Measurements from ENCODE around the gene REG4. TPM values are rescaled to one million over a fixed set of nuclear protein-coding genes. Genes with fewer than 3 reads are reported as not detected.

REG4 gene
- total and polyA plus RNA-seq, 2 of the 13 experiments (the other 11 are each of a cell fraction or from before 2014, with no cell fraction given): not detected

GRCh38 chr1:119744598-119744942 lies 66.7 kb downstream of the REG4 start (continued):
- TF ChIP-seq, protein P1, sequence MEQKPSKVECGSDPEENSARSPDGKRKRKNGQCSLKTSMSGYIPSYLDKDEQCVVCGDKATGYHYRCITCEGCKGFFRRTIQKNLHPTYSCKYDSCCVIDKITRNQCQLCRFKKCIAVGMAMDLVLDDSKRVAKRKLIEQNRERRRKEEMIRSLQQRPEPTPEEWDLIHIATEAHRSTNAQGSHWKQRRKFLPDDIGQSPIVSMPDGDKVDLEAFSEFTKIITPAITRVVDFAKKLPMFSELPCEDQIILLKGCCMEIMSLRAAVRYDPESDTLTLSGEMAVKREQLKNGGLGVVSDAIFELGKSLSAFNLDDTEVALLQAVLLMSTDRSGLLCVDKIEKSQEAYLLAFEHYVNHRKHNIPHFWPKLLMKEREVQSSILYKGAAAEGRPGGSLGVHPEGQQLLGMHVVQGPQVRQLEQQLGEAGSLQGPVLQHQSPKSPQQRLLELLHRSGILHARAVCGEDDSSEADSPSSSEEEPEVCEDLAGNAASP (CRISPR knock-in tag; IDR thresholded peaks at IDR 0.05; ENCODE audit: borderline replicate concordance): no peak
- TF ChIP-seq NFKBIZ (CRISPR knock-in tag; IDR thresholded peaks at IDR 0.05) (no peak), SRSF9 (IDR thresholded peaks at IDR 0.05; ENCODE audit: borderline replicate concordance, insufficient read depth, low read depth, low read length, poor library complexity, severe bottlenecking) (no peak), ZBTB43 (CRISPR knock-in tag; conservative IDR thresholded peaks at IDR 0.05) (no peak), ZZZ3 (CRISPR knock-in tag; IDR thresholded peaks at IDR 0.05; ENCODE audit: borderline replicate concordance) (no peak), MATR3 (CRISPR knock-in tag; IDR thresholded peaks at IDR 0.05) (no peak), ZNF761 (CRISPR knock-in tag; conservative IDR thresholded peaks at IDR 0.05) (no peak)
- TF ChIP-seq, protein P2, sequence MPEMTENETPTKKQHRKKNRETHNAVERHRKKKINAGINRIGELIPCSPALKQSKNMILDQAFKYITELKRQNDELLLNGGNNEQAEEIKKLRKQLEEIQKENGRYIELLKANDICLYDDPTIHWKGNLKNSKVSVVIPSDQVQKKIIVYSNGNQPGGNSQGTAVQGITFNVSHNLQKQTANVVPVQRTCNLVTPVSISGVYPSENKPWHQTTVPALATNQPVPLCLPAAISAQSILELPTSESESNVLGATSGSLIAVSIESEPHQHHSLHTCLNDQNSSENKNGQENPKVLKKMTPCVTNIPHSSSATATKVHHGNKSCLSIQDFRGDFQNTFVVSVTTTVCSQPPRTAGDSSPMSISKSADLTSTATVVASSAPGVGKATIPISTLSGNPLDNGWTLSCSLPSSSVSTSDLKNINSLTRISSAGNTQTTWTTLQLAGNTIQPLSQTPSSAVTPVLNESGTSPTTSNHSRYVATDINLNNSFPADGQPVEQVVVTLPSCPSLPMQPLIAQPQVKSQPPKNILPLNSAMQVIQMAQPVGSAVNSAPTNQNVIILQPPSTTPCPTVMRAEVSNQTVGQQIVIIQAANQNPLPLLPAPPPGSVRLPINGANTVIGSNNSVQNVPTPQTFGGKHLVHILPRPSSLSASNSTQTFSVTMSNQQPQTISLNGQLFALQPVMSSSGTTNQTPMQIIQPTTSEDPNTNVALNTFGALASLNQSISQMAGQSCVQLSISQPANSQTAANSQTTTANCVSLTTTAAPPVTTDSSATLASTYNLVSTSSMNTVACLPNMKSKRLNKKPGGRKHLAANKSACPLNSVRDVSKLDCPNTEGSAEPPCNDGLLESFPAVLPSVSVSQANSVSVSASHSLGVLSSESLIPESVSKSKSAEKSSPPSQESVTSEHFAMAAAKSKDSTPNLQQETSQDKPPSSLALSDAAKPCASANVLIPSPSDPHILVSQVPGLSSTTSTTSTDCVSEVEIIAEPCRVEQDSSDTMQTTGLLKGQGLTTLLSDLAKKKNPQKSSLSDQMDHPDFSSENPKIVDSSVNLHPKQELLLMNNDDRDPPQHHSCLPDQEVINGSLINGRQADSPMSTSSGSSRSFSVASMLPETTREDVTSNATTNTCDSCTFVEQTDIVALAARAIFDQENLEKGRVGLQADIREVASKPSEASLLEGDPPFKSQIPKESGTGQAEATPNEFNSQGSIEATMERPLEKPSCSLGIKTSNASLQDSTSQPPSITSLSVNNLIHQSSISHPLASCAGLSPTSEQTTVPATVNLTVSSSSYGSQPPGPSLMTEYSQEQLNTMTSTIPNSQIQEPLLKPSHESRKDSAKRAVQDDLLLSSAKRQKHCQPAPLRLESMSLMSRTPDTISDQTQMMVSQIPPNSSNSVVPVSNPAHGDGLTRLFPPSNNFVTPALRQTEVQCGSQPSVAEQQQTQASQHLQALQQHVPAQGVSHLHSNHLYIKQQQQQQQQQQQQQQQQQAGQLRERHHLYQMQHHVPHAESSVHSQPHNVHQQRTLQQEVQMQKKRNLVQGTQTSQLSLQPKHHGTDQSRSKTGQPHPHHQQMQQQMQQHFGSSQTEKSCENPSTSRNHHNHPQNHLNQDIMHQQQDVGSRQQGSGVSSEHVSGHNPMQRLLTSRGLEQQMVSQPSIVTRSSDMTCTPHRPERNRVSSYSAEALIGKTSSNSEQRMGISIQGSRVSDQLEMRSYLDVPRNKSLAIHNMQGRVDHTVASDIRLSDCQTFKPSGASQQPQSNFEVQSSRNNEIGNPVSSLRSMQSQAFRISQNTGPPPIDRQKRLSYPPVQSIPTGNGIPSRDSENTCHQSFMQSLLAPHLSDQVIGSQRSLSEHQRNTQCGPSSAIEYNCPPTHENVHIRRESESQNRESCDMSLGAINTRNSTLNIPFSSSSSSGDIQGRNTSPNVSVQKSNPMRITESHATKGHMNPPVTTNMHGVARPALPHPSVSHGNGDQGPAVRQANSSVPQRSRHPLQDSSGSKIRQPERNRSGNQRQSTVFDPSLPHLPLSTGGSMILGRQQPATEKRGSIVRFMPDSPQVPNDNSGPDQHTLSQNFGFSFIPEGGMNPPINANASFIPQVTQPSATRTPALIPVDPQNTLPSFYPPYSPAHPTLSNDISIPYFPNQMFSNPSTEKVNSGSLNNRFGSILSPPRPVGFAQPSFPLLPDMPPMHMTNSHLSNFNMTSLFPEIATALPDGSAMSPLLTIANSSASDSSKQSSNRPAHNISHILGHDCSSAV (CRISPR knock-in tag; IDR thresholded peaks at IDR 0.05; ENCODE audit: borderline replicate concordance): no peak

Other genes with a start within 250 kb of the REG4 start
- gene ZNF697, start 163.2 kb downstream of the REG4 start, total RNA-seq (2016; rRNA removed; fragmentation: Illumina TruSeq; extraction: Trizol): 7.1 and 7.3 TPM in 2 replicates
- 2.3 and 2.5 TPM in 2 replicates for gene ZNF697, start 163.2 kb downstream of the REG4 start, polyA plus RNA-seq (2011; rRNA removed)
- 133 and 163 TPM in 2 replicates for gene PHGDH, start 99.5 kb downstream of the REG4 start, total RNA-seq (2016; rRNA removed; fragmentation: Illumina TruSeq; extraction: Trizol)
- gene PHGDH, start 99.5 kb downstream of the REG4 start, polyA plus RNA-seq (2011; rRNA removed): 95.8 and 115 TPM in 2 replicates
- 1.5 and 1.6 TPM in 2 replicates for gene HMGCS2, start 42.6 kb downstream of the REG4 start, total RNA-seq (2016; rRNA removed; fragmentation: Illumina TruSeq; extraction: Trizol)
- gene HMGCS2, start 42.6 kb downstream of the REG4 start, polyA plus RNA-seq (2011; rRNA removed): 0.44 and 0.60 TPM in 2 replicates
- not detected in 2 replicates for gene ADAM30, start 85.1 kb upstream of the REG4 start, total RNA-seq (2016; rRNA removed; fragmentation: Illumina TruSeq; extraction: Trizol)
- gene ADAM30, start 85.1 kb upstream of the REG4 start, polyA plus RNA-seq (2011; rRNA removed): not detected in 2 replicates

Measured in HepG2 (cell line).